ENCODE results near the gene SUZ12. TPM values are rescaled to one million over a fixed set of nuclear protein-coding genes. Genes with fewer than 3 reads are reported as not detected.
"Not testable (repeated sequence)": the region's sequence is repeated elsewhere in the genome, so short reads cannot be mapped to it uniquely, and the experiment has no call there.

The SUZ12 gene
- 25.0 TPM for total RNA-seq
- long read RNA-seq, full-length matches to known transcripts: 24 of 44 reads
- long read RNA-seq, partial matches to known transcripts: 16 of 44 reads
- long read RNA-seq, other reads (novel, unspliced or antisense): 4 of 44 reads

DNA sequence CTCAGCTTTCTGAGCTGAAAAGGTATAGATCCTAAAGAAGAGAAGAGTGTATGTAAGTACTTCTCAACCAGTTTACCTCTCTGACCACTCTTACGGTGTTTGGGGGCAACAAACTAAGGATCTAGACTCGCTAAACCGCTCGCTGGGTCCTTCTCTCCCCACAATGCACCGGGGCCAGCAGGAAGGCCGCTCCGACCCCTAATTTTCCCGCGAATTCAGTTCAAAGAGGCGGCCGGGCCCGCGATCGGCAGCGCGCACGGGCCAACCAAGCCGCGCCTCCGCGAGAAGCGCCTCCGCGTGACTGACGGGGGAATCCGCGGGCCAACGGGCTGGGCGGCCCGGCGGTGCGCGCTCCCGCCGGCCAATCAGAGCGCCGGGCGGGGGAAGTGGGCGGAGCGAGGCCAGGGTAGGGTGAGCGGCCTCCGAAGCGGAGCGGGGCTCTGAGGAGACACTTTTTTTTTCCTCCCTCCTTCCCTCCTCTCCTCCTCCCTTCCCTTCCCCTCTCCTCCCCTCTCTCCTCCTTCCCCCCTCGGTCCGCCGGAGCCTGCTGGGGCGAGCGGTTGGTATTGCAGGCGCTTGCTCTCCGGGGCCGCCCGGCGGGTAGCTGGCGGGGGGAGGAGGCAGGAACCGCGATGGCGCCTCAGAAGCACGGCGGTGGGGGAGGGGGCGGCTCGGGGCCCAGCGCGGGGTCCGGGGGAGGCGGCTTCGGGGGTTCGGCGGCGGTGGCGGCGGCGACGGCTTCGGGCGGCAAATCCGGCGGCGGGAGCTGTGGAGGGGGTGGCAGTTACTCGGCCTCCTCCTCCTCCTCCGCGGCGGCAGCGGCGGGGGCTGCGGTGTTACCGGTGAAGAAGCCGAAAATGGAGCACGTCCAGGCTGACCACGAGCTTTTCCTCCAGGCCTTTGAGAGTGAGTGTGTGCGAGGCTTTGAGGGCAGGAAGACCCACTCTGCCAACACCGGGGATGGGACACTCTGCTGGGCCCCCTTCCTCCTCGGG lies at the start of gene SUZ12:
Gene SUZ12, plus strand, starts transcription at position 393 of the 995 bp plus-strand sequence. Its CDS starts 240 bp downstream, at position 633.
- H3K36me3 ChIP-seq; H3K9me3 ChIP-seq; intact Hi-C loops (cut with DNase I); H3K27me3 ChIP-seq (ENCODE audit: low read depth): not testable (repeated sequence)
- H3K4me1 ChIP-seq: peaks cover 12% of the 10 kb centered on the region
- H3K4me3 ChIP-seq: peak within 1 kb of the TSS; percentile 80
- DNase-seq: peak; percentile 87
- ATAC-seq: peak; percentile 100
- H3K27ac ChIP-seq: peak within 1 kb of the TSS; percentile 81

DNA sequence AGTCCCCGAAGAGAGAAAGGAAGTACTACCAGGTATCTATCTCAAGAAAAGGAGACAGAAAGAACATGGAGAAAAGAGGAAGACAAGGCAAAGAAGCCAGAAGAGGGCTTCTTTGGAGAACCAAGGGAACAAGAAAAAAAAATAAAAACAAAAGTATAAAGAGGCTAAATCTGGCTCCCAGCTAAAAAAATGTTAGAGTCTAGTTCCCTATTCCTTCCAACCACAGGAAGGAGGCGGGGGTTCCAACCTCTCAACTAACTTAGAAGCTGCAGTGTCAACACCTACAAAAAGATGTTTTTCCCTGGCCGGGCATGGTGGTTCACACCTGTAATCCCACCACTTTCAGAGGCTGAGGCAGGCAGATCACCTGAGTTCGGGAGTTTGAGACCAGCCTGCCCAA lies 48.7 kb upstream of the SUZ12 start:
- Histone ChIP-seq H3K4me3 (no peak overlapping the region), H3K9me3 (no peaks in the 10 kb centered on the region), H3K27me3 (ENCODE audit: low read depth) (no peaks in the 10 kb centered on the region), H3K27ac (no peak overlapping the region), H3K4me1 (no peaks in the 10 kb centered on the region), H3K36me3 (peaks cover 99% of the 10 kb centered on the region)
- DNase-seq: no peak
- intact Hi-C loops (cut with DNase I): no loop called here
- TF ChIP-seq, protein P1, sequence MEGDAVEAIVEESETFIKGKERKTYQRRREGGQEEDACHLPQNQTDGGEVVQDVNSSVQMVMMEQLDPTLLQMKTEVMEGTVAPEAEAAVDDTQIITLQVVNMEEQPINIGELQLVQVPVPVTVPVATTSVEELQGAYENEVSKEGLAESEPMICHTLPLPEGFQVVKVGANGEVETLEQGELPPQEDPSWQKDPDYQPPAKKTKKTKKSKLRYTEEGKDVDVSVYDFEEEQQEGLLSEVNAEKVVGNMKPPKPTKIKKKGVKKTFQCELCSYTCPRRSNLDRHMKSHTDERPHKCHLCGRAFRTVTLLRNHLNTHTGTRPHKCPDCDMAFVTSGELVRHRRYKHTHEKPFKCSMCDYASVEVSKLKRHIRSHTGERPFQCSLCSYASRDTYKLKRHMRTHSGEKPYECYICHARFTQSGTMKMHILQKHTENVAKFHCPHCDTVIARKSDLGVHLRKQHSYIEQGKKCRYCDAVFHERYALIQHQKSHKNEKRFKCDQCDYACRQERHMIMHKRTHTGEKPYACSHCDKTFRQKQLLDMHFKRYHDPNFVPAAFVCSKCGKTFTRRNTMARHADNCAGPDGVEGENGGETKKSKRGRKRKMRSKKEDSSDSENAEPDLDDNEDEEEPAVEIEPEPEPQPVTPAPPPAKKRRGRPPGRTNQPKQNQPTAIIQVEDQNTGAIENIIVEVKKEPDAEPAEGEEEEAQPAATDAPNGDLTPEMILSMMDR (IDR thresholded peaks at IDR 0.05): no peak
- ATAC-seq: peak; percentile 44 to 56

DNA sequence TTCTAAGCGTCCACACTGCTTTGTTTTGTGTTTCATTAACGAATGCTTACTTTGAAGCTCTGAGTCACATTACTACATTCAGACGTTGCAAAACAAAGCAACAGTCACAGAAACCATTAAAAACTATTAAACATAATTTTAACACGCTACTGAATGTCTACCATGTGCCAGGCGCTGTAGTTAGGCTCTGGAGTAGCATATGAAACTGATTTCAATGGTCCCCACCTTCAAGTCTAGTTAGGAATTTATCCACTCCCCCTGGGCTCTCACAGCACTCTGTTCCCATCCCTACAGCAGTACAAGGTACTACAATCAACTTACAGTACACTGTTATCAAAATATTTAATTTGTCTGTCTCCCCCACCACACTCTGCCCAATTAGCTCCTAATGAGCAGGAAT lies 35.9 kb upstream of the SUZ12 start:
- ATAC-seq: peak in 1 of 2 donors; percentile 28
- peaks cover 11% of the 10 kb centered on the region for H3K4me1 ChIP-seq
- TF ChIP-seq, protein P1 (IDR thresholded peaks at IDR 0.05): no peak
- no peaks in the 10 kb centered on the region for H3K27me3 ChIP-seq (ENCODE audit: low read depth)
- DNase-seq: no peak
- H3K9me3 ChIP-seq: no peaks in the 10 kb centered on the region
- H3K36me3 ChIP-seq: peaks cover 39% of the 10 kb centered on the region
- peak overlapping the region; percentile 80 for H3K4me3 ChIP-seq
- intact Hi-C loops (cut with DNase I): no loop called here
- peak overlapping the region; percentile 71 for H3K27ac ChIP-seq

DNA sequence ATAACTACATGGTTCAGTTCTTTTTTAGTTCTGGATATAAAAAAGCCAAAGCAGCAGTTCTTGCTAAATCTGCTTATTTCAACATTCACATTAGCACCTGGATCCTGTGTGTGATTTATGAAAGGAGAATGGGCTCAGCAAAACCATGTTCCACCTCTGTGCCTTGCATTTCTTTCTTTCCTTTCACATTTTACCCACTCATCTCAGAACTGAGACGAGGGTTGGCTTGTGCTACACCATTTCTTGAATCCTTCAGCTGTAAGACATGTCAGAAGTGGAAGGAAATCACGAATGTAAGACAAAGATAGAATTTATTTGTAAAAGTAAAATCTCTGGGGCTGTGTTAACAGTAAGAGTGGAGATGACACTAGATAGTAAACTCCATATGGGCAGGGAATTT lies 34.1 kb upstream of the SUZ12 start:
- no peaks in the 10 kb centered on the region for H3K27me3 ChIP-seq (ENCODE audit: low read depth)
- peaks cover 11% of the 10 kb centered on the region for H3K4me1 ChIP-seq
- peaks cover 21% of the 10 kb centered on the region for H3K36me3 ChIP-seq
- TF ChIP-seq, protein P1 (IDR thresholded peaks at IDR 0.05): no peak
- DNase-seq (no peak), ATAC-seq (no peak)
- H3K4me3 ChIP-seq: no peak overlapping the region
- intact Hi-C loops (cut with DNase I): no loop called here
- no peak overlapping the region for H3K27ac ChIP-seq
- H3K9me3 ChIP-seq: no peaks in the 10 kb centered on the region

DNA sequence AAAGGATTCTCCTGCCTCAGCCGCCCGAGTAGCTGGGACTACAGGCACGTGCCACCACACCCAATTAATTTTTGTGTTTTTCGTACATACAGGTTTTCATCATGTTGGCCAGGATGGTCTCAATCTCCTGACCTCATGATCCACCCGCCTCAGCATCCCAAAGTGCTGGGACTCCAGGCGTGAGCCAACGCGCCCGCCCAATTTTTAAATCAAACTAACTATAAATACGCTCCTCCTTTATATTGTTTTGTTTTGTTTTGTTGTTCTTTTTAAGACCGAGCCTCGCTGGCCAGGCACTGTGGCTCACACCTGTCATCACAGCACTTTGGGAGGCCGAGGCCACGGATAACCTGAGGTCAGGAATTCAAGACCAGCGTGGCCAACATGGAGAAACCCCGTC lies 33.4 kb upstream of the SUZ12 start:
- ATAC-seq (no peak), DNase-seq (no peak)
- H3K27ac ChIP-seq: no peak overlapping the region
- TF ChIP-seq, protein P1 (IDR thresholded peaks at IDR 0.05): no peak
- intact Hi-C loops (cut with DNase I): no loop called here
- no peaks in the 10 kb centered on the region for H3K9me3 ChIP-seq
- H3K4me3 ChIP-seq: no peak overlapping the region
- H3K36me3 ChIP-seq: peaks cover 14% of the 10 kb centered on the region
- peaks cover 11% of the 10 kb centered on the region for H3K4me1 ChIP-seq
- no peaks in the 10 kb centered on the region for H3K27me3 ChIP-seq (ENCODE audit: low read depth)

Measured in lower lobe of right lung (tissue), 2 donors.